Measurements from ENCODE around the gene ERF.

GRCh38 chr19:42268142-42268703 lies 13.3 kb upstream of the ERF start:
- TF ChIP-seq CTCF (IDR thresholded peaks at IDR 0.05) (no peak), EZH2 (IDR thresholded peaks at IDR 0.05; ENCODE audit: borderline replicate concordance, insufficient read depth, low read depth, low read length, poor library complexity, severe bottlenecking) (no peak)

All from B cell (primary cell).